Adipocyte (in vitro differentiated cells): ENCODE measurements around the gene SNX8.
"Not testable (repeated sequence)": the region's sequence is repeated elsewhere in the genome, so short reads cannot be mapped to it uniquely, and the experiment has no call there.

Experiments
- DNase-seq: peaks from one replicate; pipeline ENCODE4 v3.0.0-alpha.2; 2015; ENCODE audit warnings: low read depth
- H3K27me3 ChIP-seq: replicated peaks from 2 replicates; pipeline ENCODE4 v1.7.0; 2013; ENCODE audit warnings: mild to moderate bottlenecking, low read length, moderate library complexity; ENCODE audit not compliant: control insufficient read depth, insufficient read depth
- H3K36me3 ChIP-seq: 2 replicates; pipeline ENCODE4 v1.7.0; 2013; ENCODE audit warnings: low read length, mild to moderate bottlenecking, moderate library complexity; ENCODE audit not compliant: control insufficient read depth, insufficient read depth, severe bottlenecking
- H3K4me1 ChIP-seq: 2 replicates; pipeline ENCODE4 v1.7.0; 2013; ENCODE audit warnings: mild to moderate bottlenecking, low read length, moderate library complexity; ENCODE audit not compliant: control insufficient read depth, insufficient read depth
- H3K4me3 ChIP-seq: 2 replicates; pipeline ENCODE4 v1.7.0; 2013; ENCODE audit warnings: mild to moderate bottlenecking, low read length, moderate library complexity
- H3K9ac ChIP-seq: 2 replicates; pipeline ENCODE4 v1.7.0; 2013; ENCODE audit warnings: mild to moderate bottlenecking, low read length, moderate library complexity
- H3K9me3 ChIP-seq: 2 replicates; pipeline ENCODE4 v1.7.0; 2013; ENCODE audit warnings: mild to moderate bottlenecking, low read length, moderate library complexity; ENCODE audit not compliant: control insufficient read depth

Gene SNX8

GRCh38 chr7:2321020-2321419 is 6.8 kb upstream of the SNX8 start:
- DNase-seq = no peak
- no peaks in the 10 kb centered on the region for H3K36me3 ChIP-seq
- H3K9ac ChIP-seq = peak overlapping the region; percentile 42
- H3K4me3 ChIP-seq = no peak overlapping the region
- no peaks in the 10 kb centered on the region for H3K27me3 ChIP-seq
- peaks cover 8% of the 10 kb centered on the region for H3K4me1 ChIP-seq
- H3K9me3 ChIP-seq = no peaks in the 10 kb centered on the region

GRCh38 chr7:2317556-2318293 is 3.5 kb upstream of the SNX8 start:
- Histone ChIP-seq H3K9me3 (no peaks in the 10 kb centered on the region), H3K4me1 (peaks cover 9% of the 10 kb centered on the region), H3K4me3 (no peak overlapping the region), H3K36me3 (no peaks in the 10 kb centered on the region), H3K27me3 (no peaks in the 10 kb centered on the region), H3K9ac (no peak overlapping the region)
- no peak for DNase-seq

DNA sequence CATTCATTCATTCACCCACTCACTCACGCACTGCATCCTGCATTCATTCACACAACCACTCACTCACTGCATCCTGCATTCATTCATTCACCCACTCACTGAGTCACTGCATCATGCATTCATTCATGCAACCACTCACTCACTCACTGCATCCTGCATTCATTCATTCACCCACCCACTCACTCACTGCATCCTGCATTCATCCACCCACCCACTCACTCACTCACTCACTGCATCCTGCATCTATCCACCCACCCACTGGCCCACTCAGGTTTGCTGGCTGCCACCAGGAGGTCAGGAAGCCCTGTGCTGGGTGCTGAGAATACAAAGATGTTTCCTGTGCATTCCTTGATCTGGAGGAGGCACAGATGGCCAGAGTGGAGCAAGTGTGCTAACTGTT is 2.3 kb upstream of the SNX8 start:
- Histone ChIP-seq H3K9ac (no peak overlapping the region), H3K27me3 (no peaks in the 10 kb centered on the region), H3K36me3 (no peaks in the 10 kb centered on the region), H3K4me3 (no peak overlapping the region), H3K9me3 (no peaks in the 10 kb centered on the region), H3K4me1 (peaks cover 9% of the 10 kb centered on the region)
- DNase-seq = no peak

DNA sequence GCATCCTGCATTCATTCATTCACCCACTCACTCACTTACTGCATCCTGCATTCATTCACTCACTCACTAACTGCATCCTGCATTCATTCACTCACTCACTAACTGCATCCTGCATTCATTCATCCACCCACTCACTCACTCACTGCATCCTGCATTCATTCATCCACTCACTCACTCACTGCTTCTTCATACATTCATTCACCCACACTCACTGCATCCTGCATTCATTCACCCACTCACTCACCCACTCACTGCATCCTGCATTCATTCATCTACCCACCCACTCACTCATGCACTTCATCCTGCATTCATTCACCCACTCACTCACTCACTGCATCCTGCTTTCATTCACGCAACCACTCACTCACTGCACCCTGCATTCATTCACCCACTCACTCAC is 1.5 kb upstream of the SNX8 start:
- H3K27me3 ChIP-seq = no peaks in the 10 kb centered on the region
- no peaks in the 10 kb centered on the region for H3K36me3 ChIP-seq
- H3K4me3 ChIP-seq = no peak overlapping the region
- H3K4me1 ChIP-seq = peaks cover 9% of the 10 kb centered on the region
- no peaks in the 10 kb centered on the region for H3K9me3 ChIP-seq
- H3K9ac ChIP-seq = no peak overlapping the region
- no peak for DNase-seq

GRCh38 chr7:2314956-2315530 is 802 bp upstream of the SNX8 start:
- H3K27me3 ChIP-seq, H3K9ac ChIP-seq, H3K9me3 ChIP-seq, DNase-seq, H3K36me3 ChIP-seq: not testable (repeated sequence)
- H3K4me3 ChIP-seq = peak overlapping the region; percentile 94
- peaks cover 12% of the 10 kb centered on the region for H3K4me1 ChIP-seq

- peak overlapping the region; percentile 94 for H3K4me3 ChIP-seq
- H3K4me1 ChIP-seq = peaks cover 17% of the 10 kb centered on the region
- peak; percentile 51 for DNase-seq
- no peaks in the 10 kb centered on the region for H3K9me3 ChIP-seq
- peak overlapping the region; percentile 91 for H3K9ac ChIP-seq
- no peaks in the 10 kb centered on the region for H3K36me3 ChIP-seq
- H3K27me3 ChIP-seq = no peaks in the 10 kb centered on the region
These were observed 612 bp downstream of the SNX8 start for GRCh38 chr7:2313450-2314208.

DNA sequence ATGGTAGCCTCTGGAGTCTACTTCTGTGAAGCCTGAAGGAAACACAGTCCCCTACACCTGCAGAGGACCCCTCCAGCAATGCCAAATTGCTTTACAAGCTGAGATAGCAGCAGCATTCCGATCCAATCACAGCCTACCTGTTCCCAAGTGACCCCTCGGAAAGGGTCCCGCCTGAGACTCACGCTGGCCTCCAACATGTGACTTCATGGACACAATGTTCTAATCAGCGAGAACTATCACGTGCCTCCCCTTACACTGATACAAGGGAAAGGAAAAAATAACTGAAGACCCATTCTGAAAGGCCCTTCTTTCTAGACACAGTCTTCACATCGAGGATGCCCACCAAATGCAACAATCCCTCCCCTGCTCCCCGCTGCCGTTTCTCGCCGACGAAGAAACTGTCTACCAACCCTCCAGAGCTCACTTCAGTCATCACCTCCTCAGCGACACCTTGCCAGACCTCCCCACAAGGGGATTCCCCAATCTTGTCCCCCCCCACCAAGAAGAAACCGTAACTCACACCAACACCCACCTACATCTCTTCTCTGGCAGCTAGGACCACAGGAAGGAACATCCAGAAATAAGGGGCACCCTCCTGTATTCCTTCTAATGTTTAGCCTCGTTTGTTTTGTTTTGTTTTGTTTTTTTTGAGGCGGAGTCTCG is 1.8 kb downstream of the SNX8 start:
- H3K36me3 ChIP-seq = no peaks in the 10 kb centered on the region
- H3K4me3 ChIP-seq = no peak overlapping the region
- no peaks in the 10 kb centered on the region for H3K27me3 ChIP-seq
- H3K4me1 ChIP-seq = peaks cover 17% of the 10 kb centered on the region
- no peaks in the 10 kb centered on the region for H3K9me3 ChIP-seq
- no peak for DNase-seq
- H3K9ac ChIP-seq = no peak overlapping the region

DNA sequence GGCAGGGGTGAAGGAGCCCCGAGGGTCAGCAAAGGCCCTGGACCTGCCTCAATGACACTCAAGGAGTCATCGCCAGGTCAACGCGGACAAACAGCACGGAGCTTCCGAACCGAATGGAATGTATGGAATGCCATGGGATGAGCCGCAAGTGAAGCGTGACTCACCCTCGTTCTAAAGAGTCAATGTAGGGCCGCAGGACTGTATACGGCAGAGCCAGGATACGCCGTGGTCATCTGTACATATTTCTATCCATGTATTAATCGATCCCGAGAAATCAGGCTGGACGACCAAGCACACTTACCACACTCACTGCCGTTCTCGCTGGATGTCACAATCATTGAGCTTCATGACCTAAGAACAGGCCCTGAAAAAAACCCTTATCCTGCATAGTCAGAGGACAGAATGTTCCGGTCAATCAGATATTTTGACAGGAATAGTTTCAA is 4.3 kb downstream of the SNX8 start:
- Histone ChIP-seq H3K9ac (no peak overlapping the region), H3K36me3 (no peaks in the 10 kb centered on the region), H3K9me3 (no peaks in the 10 kb centered on the region), H3K4me3 (no peak overlapping the region), H3K4me1 (peaks cover 14% of the 10 kb centered on the region), H3K27me3 (no peaks in the 10 kb centered on the region)
- peak; percentile 65 for DNase-seq

GRCh38 chr7:2307690-2308107 is 6.5 kb downstream of the SNX8 start:
- no peak for DNase-seq
- no peak overlapping the region for H3K4me3 ChIP-seq

GRCh38 chr7:2306688-2307087 is 7.6 kb downstream of the SNX8 start:
- DNase-seq = no peak
- peaks cover 14% of the 10 kb centered on the region for H3K4me1 ChIP-seq
- no peak overlapping the region for H3K9ac ChIP-seq
- H3K27me3 ChIP-seq = no peaks in the 10 kb centered on the region
- no peaks in the 10 kb centered on the region for H3K36me3 ChIP-seq
- no peak overlapping the region for H3K4me3 ChIP-seq
- H3K9me3 ChIP-seq = no peaks in the 10 kb centered on the region

More at GRCh38 chr7:2307690-2308107, 6.5 kb downstream of the SNX8 start:
- H3K27me3 ChIP-seq = no peaks in the 10 kb centered on the region
- H3K9ac ChIP-seq = no peak overlapping the region
- H3K9me3 ChIP-seq = no peaks in the 10 kb centered on the region
- peaks cover 14% of the 10 kb centered on the region for H3K4me1 ChIP-seq
- H3K36me3 ChIP-seq = no peaks in the 10 kb centered on the region

- H3K9ac ChIP-seq, DNase-seq, H3K36me3 ChIP-seq, H3K4me3 ChIP-seq, H3K27me3 ChIP-seq, H3K9me3 ChIP-seq: not testable (repeated sequence)
- peaks cover 18% of the 10 kb centered on the region for H3K4me1 ChIP-seq
These were observed 9.0 kb downstream of the SNX8 start for GRCh38 chr7:2305258-2305657.
